CD4-positive, alpha-beta T cell treated with Interleukin-2 at 100 ng/mL for 4 hours (primary cell): Measurements from ENCODE around the gene AMTN.
"Not testable (repeated sequence)": the region's sequence is repeated elsewhere in the genome, so short reads cannot be mapped to it uniquely, and the experiment has no call there.

Source experiments
- DNase-seq: peaks from one replicate; pipeline ENCODE4 v3.0.0-alpha.2; 2020; ENCODE audit warnings: low spot score

Gene AMTN

GRCh38 chr4:70518269-70518668, at the start of gene AMTN:
TSS of gene AMTN (plus strand) at chr4:70518569. CDS start at chr4:70518778, 209 bp downstream.
- DNase-seq: no peak

DNA sequence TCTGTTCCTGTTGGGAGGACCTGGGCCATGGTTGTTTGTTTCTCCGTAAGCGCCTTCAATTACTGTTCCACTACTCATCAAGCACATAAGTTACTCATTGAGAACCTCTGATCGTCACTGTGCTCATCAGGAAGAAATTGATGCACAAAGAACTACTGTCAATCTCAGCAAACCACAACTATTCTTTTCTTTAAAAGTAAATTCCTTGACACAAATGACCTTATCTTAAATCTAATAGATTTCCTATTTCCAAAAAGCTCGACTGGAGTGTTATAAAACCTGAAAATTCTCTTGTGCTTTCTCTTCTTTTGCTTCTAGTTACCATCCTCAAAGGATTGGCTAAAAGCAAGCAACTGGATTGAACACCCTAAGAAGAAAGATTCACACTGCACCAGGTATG, 46.5 kb upstream of the AMTN start, which contains the start of gene MUC7:
TSS of gene MUC7 (plus strand) at position 301 of the 400 bp plus-strand sequence. CDS start 1,825 bp downstream, outside the sequence.
- DNase-seq: no peak

DNA sequence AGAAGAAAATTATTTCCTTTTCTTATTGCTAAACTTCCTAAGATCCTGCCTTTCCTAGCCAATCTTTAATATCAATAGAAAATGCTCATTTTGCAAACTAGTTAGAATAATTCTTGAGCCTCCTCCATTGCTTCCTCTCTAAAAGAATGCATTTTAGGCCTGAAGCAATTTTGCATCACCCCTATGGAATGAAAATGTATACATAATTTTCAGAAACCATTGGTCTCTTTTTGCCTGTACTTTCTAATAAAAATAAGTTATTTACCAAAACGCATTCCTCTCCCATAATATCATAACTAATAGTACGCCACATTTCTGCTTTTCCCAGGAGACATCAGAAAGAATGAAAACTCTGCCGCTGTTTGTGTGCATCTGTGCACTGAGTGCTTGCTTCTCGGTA, 44.7 kb upstream of the AMTN start:
- no peak for DNase-seq

DNA sequence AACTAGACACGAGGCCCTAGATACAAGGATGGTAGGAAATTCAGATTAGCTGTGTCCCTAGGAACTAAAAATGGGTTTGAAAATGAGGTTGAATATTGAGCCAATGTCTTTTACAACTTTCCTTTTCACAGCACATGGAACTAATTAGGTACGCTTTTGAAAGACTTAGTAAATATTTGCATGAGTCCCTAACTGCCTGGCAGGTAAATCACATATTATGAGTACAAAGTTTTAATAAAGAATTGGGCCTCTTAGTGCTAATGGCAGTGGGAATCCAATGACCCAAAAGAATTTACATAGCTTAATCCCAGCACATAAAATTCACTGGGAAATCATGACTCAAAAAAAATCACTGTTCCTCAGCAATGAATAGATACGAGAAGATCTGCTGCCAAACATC, 29.6 kb upstream of the AMTN start:
- no peak for DNase-seq

GRCh38 chr4:70496231-70496630, 22.1 kb upstream of the AMTN start:
- no peak for DNase-seq

- not testable (repeated sequence) for DNase-seq
Observed at GRCh38 chr4:70501838-70502237, 16.5 kb upstream of the AMTN start.

DNA sequence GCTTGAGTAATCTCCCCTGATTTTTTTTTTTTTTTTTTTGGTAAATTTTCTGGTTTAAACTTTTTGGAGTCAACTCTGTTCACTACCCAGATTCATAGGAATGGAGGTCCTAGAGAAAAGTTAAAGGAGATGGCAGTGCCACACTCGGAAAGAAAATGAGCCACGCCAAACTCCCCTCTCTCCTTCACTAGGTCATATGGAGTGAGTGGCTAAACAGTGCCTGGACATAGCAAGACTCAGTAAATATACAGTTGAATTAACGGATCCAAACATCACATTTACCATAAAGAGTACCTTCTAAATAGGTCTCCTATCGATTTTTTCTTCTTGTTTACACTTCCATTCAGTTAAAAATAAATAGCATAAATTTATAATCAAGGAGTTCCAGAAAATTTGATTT, 13.6 kb upstream of the AMTN start:
- no peak for DNase-seq

- peak; percentile 53 for DNase-seq
Observed at GRCh38 chr4:70505151-70505748, 13.1 kb upstream of the AMTN start.

GRCh38 chr4:70508801-70509200, 9.6 kb upstream of the AMTN start:
- DNase-seq: no peak

GRCh38 chr4:70511365-70511764, 7.0 kb upstream of the AMTN start:
- no peak for DNase-seq

GRCh38 chr4:70515367-70516250, 2.8 kb upstream of the AMTN start:
- DNase-seq: no peak

DNA sequence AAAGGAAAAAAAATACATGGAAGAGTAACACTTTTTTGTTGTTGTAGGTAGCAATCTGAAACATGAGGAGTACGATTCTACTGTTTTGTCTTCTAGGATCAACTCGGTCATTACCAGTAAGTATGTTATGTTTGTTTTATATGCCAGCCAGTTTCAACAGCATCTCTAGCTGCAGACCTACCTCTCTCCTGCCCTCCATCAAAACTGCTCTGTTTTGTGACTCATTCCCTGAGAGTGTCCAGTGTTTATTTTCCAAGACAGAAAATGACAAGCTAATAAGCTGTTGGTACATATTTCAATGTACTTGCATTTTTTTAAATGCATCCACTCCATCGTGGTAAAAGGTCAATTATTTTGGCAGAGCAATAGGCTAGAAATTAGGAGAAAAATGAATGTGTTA, 347 bp downstream of the AMTN start:
- DNase-seq: no peak

DNA sequence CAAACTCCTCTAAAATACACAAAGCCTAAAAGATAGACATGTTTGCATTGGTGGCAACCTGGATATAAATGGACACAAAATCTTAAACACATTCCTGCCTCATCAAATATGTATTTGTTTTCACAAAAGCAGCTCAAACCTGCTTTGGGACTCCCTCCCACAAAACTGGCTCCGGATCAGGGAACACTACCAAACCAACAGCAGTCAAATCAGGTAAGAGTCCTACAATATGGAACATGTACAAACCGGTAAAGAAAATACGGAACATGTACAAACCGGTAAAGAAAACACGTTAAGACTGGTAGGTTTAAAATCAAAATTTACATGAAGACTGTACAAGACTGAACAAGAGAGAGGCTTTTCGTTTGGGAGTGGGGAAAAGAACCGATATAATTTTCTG, 4.3 kb downstream of the AMTN start:
- no peak for DNase-seq

DNA sequence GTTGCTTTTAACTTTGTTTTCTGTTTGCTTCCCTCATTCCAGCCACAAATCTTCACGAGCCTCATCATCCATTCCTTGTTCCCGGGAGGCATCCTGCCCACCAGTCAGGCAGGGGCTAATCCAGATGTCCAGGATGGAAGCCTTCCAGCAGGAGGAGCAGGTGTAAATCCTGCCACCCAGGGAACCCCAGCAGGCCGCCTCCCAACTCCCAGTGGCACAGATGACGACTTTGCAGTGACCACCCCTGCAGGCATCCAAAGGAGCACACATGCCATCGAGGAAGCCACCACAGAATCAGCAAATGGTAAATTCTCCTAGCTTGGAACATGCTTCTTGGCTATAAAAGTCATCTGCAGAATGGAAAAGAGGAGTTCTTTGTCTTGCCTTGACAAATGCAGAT, 12.6 kb downstream of the AMTN start:
- DNase-seq: no peak

DNA sequence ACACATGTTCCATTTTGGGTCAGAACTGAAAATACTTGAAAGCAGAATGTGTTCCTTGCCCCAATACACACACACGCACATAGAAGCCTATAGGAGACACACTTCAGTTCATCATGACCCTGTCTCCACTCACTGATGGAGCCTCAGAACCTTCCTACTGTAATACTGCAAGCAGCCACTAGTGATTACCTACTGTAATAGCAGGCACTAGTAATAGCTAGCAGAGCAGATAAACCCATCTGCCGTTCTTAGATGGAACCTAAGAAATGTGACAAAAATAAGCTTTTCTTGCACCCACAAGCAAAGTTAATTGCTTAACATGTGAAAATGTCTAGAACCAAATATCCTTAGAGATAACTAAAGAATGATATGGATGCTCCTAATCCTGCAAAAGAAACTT, 13.6 kb downstream of the AMTN start:
- DNase-seq: no peak

DNA sequence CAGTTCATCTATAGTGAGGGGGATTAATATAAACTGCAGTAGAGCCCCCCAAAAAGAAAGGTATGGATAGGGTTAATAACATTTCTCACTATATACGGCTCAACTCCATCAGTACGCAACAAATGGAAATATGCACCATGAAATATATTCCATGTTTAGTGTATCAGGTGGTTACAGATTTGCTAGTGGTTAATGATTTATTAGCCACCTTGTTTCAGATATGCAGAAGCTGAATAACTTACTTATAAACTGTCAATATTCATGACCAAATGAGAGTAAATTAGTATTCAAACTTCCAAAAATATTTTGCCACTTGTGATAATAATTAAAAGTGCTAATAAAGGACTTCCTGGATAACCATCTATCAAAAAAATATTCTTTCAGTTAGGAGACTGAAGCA, 14.8 kb downstream of the AMTN start:
- DNase-seq: no peak

DNA sequence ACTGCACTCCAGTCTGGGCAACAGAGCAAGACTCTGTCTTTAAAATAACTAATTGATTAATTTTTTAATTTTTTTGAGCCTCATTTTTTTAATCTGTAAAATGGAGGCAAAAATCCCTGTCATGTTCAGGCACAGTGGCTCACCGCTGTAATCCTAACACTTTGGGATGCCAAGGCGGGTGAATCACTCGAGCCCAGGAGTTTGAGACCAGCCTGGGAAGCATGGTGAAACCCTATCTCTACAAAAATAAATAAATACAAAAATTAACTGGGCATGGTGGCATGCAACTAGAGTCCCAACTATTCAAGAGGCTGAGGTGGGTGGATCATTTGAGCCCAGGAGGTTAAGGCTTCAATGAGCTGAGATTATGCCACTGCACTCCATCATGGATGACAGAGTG, 15.4 kb downstream of the AMTN start:
- no peak for DNase-seq

DNA sequence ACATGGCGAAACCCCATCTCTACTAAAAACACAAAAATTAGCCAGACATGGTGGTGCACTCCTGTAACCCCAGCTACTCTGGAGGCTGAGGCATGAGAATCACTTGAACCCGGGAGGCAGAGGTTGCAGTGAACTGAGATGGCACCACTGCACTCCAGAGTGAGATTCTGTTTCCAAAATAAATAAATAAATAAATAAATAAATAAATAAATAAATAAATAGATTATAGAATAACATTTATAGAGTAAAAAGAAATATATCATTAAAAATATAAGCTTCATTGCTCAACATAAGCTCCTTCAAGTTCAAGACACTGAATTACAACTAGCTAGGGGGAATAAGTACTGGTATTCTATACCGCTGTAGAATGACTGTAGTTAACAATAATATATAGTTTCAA, 16.5 kb downstream of the AMTN start:
- not testable (repeated sequence) for DNase-seq

DNA sequence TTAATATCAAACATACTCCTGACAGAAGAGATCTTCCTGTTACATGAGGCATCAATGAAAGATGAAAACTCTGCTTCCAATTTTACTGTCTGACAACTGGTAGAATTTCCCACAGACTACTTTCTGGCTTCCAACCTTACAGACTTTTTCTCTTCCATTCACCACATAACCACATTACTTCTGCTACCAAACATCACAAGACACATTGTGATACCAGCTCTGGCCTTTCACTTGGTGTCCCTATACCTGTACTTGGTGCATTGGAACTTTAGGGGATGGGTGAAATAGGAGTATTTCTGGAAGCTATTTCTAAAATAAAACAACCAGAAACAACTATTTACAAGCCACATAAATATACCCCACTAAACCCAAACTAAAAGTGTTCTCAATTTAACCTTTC, 20.5 kb downstream of the AMTN start:
- DNase-seq: no peak

DNA sequence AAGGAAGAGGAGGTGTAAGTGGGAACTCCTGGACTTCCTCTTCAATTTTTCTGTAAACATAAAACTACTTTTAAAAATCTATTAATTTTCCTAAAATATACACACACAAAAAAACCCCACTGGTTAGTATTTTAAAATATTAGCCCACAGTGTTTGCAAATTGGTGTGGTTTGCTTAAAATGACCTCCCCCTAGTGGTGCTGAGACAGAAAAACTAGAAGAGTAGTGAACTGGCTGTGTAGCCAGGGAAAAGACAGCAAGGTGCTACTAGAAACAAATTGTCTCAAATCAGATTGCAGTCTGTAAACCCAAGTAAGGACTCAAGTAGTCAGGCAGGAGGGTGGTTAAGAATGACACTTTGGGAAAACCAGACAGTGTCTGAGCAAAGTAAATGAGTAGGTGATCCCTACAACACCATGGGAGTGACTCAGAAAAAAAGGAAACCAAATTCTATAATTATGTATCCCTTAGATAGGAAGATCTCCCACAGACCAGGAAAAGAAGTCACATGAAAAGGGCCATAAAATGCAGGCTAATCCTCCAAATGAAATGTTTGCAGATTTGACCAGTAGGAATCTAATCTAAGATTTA, 26.0 kb downstream of the AMTN start:
- no peak for DNase-seq

DNA sequence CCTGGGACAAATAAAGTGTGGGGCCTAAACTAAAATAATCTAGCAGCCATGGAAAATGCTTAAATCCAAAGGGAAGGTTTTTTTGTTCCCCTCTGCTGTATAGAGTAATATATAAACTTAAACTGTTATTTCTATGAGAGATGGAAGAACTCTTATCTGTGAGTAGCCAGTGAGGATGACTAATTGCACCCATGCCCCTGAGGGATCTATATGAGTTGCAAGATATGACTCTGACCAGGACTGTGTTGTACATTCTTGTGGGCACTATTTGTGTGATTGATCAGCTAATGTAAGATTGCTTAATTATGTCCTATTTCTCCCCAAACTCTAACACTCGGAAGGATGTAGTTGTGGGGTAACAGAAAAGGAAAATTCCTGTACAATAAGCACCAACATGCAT, 38.5 kb downstream of the AMTN start:
- no peak for DNase-seq

DNA sequence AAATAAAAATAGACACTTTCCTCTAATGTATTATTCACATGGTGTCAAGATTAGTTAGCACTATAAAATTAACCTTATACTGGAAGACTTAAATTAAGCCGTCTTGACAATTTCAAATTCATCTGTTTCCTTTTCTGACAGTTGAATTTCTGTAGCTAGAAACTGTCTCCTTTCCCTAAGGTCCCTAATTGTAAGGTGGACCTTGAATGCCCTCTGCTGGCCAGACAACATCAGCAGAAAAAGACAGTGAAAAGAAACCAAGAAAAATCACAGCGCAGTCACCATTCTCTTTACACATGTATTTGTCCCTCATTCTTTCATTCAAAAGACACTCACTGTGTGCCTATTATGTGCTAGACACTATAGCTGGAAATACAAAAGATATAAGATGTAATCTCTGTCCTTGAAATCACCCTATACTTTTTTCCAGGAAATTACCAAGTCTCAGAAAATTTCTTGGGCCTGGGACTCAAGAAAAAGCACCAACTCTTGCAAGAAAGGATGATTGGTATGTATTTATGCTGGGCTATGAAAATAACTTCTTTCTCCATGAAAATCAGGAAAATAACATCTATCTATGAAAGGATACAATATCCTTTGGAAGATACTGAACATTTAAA, 41.0 kb downstream of the AMTN start:
- DNase-seq: peak; percentile 38

- no peak for DNase-seq
Observed at GRCh38 chr4:70559924-70560323, 41.6 kb downstream of the AMTN start.
